ENCODE measurements around the gene EIF5. TPM values are rescaled to one million over a fixed set of nuclear protein-coding genes. Genes with fewer than 3 reads are reported as not detected.

Gene EIF5
- total and polyA plus RNA-seq, 2 donors (not counting 3 experiments of a cell fraction or from before 2014, with no cell fraction given): 175 to 313 TPM

DNA sequence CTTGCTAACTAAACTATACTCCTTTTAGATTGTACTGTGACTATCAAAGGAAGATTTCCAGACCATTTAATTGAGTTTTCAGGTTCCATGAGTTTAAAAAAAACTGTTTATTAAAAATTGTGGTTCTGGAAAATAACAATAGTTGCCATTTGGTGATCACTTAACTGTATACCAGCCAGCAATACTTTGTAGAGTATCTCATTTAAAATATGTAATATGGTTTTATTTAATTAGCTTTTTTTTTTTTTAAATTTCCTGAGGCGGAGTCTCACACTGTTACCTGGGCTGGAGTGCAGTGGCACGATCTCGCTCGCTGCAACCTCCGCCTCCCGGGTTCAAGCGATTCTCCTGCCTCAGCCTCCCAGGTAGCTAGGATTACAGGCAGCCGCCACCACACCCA lies 58.5 kb downstream of the EIF5 start:
- Histone ChIP-seq H3K27me3 (ENCODE audit: control insufficient read depth in 2 of 2, insufficient read depth in 2 of 2, low read length in 2 of 2) (no peaks in the 10 kb centered on the region), H3K4me3 (replicated peaks in 1 of 3; ENCODE audit: insufficient read depth in 1 of 3, low read depth in 1 of 3, low read length in 3 of 3) (no peak overlapping the region), H3K9me3 (replicated peaks; ENCODE audit: control insufficient read depth, insufficient read depth, low read length) (no peaks in the 10 kb centered on the region), H3K4me1 (ENCODE audit: control insufficient read depth, extremely low read depth, insufficient read depth, low read length) (peaks cover 31% of the 10 kb centered on the region), H3K9ac (replicated peaks; ENCODE audit: extremely low read depth, insufficient read depth, low read length) (no peak overlapping the region), H3K79me2 (ENCODE audit: control insufficient read depth, insufficient read depth, low read length) (peaks cover 94% of the 10 kb centered on the region), H3K9me1 (replicated peaks; ENCODE audit: control insufficient read depth, extremely low read depth, insufficient read depth, low read length) (no peaks in the 10 kb centered on the region), H3K36me3 (ENCODE audit: control insufficient read depth in 2 of 2, extremely low read depth in 1 of 2, insufficient read depth in 2 of 2, low read length in 2 of 2) (no peaks in the 10 kb centered on the region), H4K20me1 (replicated peaks; ENCODE audit: control insufficient read depth, extremely low read depth, insufficient read depth, low read length) (peaks cover 25% of the 10 kb centered on the region), H2AFZ (ENCODE audit: low read depth, low read length) (no peak overlapping the region), H3K27ac (ENCODE audit: insufficient read depth, low read depth, low read length) (no peak overlapping the region), H3K4me2 (ENCODE audit: insufficient read depth, low read length) (no peak overlapping the region)
- dilution Hi-C loops (cut with MboI; ENCODE audit: extremely low pct_ligation_motif_present, low sequenced_read_pairs): no loop called here
- intact Hi-C loops (cut with micrococcal nuclease): loop anchor here (5.0 kb wide), 1 partner anchor 95 kb away; no protein-coding TSS in a partner anchor
- TF ChIP-seq POLR2A (IDR thresholded peaks at IDR 0.05; ENCODE audit: low read depth, low read length) (no peak), JUN (IDR thresholded peaks at IDR 0.05; ENCODE audit: borderline replicate concordance, insufficient read depth, insufficient read length, low read depth) (no peak), MYC (IDR thresholded peaks at IDR 0.05; ENCODE audit: low read depth, low read length) (no peak), EZH2 (IDR thresholded peaks at IDR 0.05; ENCODE audit: borderline replicate concordance, low read depth, low read length, severe bottlenecking) (no peak), GATA2 (IDR thresholded peaks at IDR 0.05; ENCODE audit: insufficient read depth, insufficient read length, low read depth, low read length) (no peak), POLR2AphosphoS5 (IDR thresholded peaks at IDR 0.05; ENCODE audit: insufficient read depth, low read depth, low read length) (no peak), FOS (IDR thresholded peaks at IDR 0.05; ENCODE audit: borderline replicate concordance, insufficient read depth, low read length) (no peak)
- TF ChIP-seq, protein P1, sequence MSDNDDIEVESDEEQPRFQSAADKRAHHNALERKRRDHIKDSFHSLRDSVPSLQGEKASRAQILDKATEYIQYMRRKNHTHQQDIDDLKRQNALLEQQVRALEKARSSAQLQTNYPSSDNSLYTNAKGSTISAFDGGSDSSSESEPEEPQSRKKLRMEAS (IDR thresholded peaks at IDR 0.05; ENCODE audit: insufficient read depth, insufficient read length): no peak
- TF ChIP-seq, protein P2, sequence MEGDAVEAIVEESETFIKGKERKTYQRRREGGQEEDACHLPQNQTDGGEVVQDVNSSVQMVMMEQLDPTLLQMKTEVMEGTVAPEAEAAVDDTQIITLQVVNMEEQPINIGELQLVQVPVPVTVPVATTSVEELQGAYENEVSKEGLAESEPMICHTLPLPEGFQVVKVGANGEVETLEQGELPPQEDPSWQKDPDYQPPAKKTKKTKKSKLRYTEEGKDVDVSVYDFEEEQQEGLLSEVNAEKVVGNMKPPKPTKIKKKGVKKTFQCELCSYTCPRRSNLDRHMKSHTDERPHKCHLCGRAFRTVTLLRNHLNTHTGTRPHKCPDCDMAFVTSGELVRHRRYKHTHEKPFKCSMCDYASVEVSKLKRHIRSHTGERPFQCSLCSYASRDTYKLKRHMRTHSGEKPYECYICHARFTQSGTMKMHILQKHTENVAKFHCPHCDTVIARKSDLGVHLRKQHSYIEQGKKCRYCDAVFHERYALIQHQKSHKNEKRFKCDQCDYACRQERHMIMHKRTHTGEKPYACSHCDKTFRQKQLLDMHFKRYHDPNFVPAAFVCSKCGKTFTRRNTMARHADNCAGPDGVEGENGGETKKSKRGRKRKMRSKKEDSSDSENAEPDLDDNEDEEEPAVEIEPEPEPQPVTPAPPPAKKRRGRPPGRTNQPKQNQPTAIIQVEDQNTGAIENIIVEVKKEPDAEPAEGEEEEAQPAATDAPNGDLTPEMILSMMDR (IDR thresholded peaks at IDR 0.05; ENCODE audit: extremely low read depth in 1 of 2, insufficient read depth in 1 of 2, low read depth in 1 of 2, low read length in 2 of 2): no peak
- POLR2A ChIA-PET: interaction anchor here (1.0 kb wide), 1 partner anchor 46 kb away, joined by 3 read pairs; no protein-coding TSS in a partner anchor
- DNase-seq (ENCODE audit: low read depth, low spot score): no peak
- no TSS peak for BruUV-seq (replicated peaks)
- no peak for FAIRE-seq
- CTCF ChIA-PET: interaction anchor here (0.7 to 2.8 kb wide), 9 partner anchors 11 to 58 kb away, joined by 3 to 21 read pairs (median 4); no protein-coding TSS in a partner anchor

Measured in endothelial cell of umbilical vein (primary cell).